Mucosa of stomach (tissue), 1 donor: ENCODE results near the gene TIAM2.

ENCODE experiments used
- H3K27me3 ChIP-seq: one replicate; pipeline ENCODE4 v1.7.0; 2013; ENCODE audit warnings: mild to moderate bottlenecking, low read length; ENCODE audit not compliant: control insufficient read depth, insufficient read depth
- H3K36me3 ChIP-seq: one replicate; pipeline ENCODE4 v1.7.0; 2013; ENCODE audit warnings: low read length; ENCODE audit not compliant: control insufficient read depth, insufficient read depth
- H3K4me1 ChIP-seq: one replicate; pipeline ENCODE4 v1.7.0; 2013; ENCODE audit warnings: mild to moderate bottlenecking, low read length; ENCODE audit not compliant: control insufficient read depth, insufficient read depth
- H3K4me3 ChIP-seq: one replicate; pipeline ENCODE4 v1.7.0; 2013; ENCODE audit warnings: low read length
- H3K9ac ChIP-seq: one replicate; pipeline ENCODE4 v1.7.0; 2013; ENCODE audit warnings: mild to moderate bottlenecking, low read length, moderate library complexity
- H3K9me3 ChIP-seq: one replicate; pipeline ENCODE4 v1.7.0; 2013; ENCODE audit warnings: mild to moderate bottlenecking, low read length, moderate library complexity; ENCODE audit not compliant: control insufficient read depth
- donor health status: Pancreatic carcinoma.

Gene TIAM2

DNA sequence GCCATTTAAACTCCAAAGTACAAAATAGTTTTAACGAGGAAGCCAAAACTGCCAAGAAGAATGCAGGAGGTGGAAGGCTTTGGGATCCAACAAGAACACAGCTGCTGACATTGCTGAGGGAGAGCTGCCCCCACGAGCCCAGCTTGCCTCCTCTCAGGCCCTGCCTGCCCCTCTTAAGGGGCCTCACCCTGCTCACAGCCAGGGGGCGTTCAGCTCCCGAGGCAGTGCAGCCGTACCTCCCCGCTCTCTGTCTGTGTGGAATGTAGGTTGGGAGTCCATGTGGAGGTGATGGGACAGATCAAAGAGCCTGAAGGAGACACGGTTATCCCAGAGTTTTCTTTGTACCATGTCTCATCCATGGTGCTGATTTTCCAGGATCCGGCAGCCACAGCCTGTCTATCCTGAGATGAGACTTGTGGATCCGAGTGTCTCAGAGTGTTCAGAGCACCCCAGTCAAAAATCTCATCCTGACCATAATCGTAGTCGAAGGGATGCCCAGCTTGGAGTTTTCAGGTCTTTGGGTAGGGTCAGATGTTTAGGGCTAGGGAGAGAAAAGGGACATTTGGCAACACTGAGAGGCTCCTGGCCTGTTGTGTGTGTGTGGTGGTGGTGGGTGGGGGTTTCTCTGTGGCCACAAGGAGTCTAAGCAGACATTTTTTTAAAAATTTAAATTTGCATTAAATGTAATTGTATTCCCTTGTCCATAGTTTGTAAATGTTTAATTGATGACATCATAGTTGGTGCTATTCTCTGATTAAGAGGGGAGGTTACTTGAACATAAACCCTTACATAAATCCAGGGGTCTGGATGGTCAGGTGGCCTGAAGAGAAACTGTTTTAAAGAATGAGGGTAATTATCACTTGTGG is 157.3 kb downstream of the TIAM2 start:
- Histone ChIP-seq H3K9ac (no peak overlapping the region), H3K4me1 (no peaks in the 10 kb centered on the region), H3K4me3 (no peak overlapping the region), H3K9me3 (no peaks in the 10 kb centered on the region), H3K36me3 (no peaks in the 10 kb centered on the region), H3K27me3 (no peaks in the 10 kb centered on the region)

DNA sequence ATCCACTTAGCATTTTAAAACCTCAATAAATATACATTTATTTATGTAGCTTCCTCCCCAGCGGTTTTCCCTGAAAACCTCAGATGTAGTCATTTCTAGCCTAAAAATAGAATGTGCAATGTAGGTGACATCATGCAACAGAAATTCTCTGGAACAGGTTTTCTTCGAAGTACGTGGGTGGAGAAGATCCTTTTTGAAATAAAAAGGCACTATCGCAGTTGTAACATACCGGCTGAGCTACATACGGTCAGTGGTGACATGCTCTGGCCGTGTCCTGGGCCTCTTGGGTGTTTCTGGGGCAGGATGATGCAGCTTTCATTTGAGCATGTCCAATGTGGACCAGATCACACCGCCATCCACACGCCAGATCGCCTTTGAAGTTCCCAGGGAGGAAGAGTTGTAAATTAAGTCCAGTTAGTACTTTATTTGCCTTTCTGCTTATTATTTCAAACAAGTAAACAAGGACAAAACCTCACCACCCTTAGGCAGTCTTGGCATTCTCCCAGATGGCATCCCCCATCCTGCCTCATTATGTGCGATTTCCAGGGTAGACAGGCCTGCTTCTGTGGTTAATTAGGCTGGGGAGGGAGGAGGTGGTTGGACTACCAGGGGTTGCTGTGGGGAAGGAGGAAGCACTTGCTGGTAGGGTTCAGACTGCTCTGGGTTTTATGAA is 159.2 kb downstream of the TIAM2 start:
- Histone ChIP-seq H3K27me3 (no peaks in the 10 kb centered on the region), H3K9ac (no peak overlapping the region), H3K9me3 (no peaks in the 10 kb centered on the region), H3K4me3 (no peak overlapping the region), H3K4me1 (no peaks in the 10 kb centered on the region), H3K36me3 (no peaks in the 10 kb centered on the region)

DNA sequence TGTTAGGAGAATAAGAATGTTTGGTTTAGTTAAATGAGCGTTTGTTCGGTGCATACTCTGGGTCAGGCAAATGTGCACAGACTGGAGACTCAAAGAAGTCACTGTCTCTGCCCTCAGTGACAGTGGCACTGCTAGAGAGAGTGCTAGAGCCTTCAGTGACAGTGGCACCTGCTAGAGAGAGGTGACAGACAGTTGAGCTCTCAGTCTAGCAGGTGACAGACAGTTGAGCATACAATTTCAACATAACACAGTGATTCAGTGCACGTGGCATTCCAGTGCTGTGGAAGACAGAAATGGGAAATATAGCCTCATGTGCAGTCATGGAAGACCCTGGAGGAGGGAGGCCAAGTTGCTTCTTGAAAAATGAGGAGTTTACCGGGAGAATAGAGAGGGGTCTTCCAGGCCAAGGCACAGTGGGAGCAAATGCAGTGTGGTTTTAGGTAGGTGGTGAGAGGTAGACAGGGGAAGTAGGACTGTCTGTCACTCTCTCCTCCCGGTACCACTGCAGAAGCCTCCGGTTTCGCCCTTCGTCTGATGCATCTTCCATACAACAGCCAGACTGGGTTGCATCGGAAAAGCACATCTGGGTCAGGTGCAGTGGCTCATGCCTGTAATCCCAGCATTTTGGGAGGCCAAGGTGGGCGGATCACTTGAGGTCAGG is 160.8 kb downstream of the TIAM2 start:
- H3K27me3 ChIP-seq: no peaks in the 10 kb centered on the region
- H3K4me1 ChIP-seq: no peaks in the 10 kb centered on the region
- no peaks in the 10 kb centered on the region for H3K9me3 ChIP-seq
- H3K4me3 ChIP-seq: no peak overlapping the region
- H3K9ac ChIP-seq: no peak overlapping the region
- no peaks in the 10 kb centered on the region for H3K36me3 ChIP-seq

DNA sequence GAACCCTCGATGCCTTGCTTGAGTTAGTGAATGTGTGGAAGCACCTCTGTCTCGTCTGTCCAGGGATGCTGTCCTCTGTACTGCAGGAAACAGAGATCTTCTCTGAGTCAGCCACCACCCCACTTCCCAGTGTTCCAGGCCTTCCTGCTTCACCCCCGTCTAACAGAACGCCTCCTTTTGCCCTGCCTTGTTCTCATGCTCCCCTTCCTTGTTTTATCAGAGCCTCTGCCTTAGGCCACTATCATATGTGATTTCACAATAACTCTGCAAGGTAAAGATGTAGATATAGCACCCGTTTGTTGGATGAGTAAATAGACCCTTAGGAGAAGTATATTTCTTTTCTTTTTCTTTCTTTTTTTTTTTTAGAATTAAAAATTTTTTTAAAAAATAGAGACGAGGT is 162.0 kb downstream of the TIAM2 start:
- Histone ChIP-seq H3K27me3 (no peaks in the 10 kb centered on the region), H3K9ac (no peak overlapping the region), H3K4me3 (no peak overlapping the region), H3K9me3 (no peaks in the 10 kb centered on the region), H3K36me3 (no peaks in the 10 kb centered on the region), H3K4me1 (no peaks in the 10 kb centered on the region)

DNA sequence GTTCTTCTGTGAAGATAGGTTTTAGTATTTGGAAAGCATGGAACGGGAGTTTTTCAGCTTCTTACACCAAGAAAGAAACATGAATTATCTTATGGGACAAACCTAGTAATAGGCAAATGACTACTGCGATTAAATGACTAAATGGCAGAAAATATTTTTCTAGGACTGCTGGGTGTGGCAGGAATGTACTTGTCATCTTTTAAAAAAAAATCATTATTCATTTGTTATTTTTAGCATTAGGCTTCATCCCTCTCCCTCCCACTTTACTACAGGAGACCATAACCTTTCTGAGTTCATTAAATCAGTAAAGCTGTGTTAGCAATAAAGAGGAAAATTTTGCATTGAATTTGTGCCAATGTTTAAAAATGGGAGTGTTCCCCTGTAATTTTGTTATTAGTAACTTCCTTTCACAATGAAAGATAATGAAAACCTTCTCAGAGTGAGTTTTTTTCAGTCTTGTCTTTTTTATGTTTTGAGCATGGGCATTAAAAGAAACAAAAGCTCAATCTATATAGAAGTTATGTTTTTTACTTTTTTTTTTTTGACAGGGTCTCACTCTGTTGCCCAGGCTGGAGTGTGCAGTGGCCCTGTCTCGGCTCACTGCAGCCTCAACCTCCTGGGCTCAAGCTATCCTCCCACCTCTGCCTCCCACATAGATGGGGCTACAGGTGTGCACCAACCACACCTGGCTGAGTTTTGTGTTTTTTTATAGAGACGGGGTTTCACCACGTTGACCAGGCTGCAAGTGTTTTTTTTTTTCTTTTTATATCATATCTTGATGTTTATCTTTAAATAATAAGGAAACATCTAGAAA is 163.1 kb downstream of the TIAM2 start:
- H3K4me1 ChIP-seq: no peaks in the 10 kb centered on the region
- no peaks in the 10 kb centered on the region for H3K36me3 ChIP-seq
- no peaks in the 10 kb centered on the region for H3K27me3 ChIP-seq
- no peak overlapping the region for H3K4me3 ChIP-seq
- H3K9ac ChIP-seq: no peak overlapping the region
- no peaks in the 10 kb centered on the region for H3K9me3 ChIP-seq

DNA sequence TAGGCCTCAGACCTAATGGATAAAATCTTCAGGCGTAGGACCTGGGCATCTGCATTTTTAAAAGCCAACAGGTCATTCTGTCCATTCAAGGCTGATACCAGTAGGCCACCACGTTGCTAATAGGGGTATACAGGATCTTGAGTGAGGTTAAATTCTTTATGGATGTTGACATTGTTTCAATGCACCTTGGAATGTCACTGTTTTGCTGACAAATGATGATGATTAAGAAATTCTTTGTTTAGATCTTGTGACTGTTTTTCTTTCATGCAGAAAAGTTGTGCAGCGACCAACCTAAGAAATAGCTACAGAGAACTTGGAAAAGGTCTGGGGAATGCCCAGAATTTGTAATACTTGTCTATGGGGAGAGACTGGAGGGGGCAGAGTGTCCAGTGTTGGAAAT is 167.6 kb downstream of the TIAM2 start:
- Histone ChIP-seq H3K9ac (no peak overlapping the region), H3K4me3 (no peak overlapping the region), H3K36me3 (no peaks in the 10 kb centered on the region), H3K9me3 (no peaks in the 10 kb centered on the region), H3K27me3 (no peaks in the 10 kb centered on the region), H3K4me1 (no peaks in the 10 kb centered on the region)

DNA sequence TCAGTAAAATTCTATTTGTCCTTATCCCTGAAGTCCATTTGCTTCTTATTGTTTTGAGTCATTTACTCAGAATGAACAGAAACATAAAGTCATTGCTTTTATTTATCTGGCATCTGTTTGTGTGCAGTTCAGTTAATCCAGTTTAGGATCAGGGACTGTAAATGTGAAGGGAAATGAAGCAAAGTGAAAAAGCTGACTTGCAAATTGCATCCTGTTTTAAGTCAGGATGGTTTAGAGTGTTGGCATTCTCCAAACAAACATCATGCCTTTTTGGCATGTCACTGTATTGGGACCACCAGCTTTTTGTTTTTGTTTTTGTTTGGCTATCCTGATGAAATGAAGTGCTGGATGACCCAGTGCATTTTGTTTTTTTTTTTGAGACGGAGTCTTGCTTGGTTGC is 168.5 kb downstream of the TIAM2 start:
- Histone ChIP-seq H3K27me3 (no peaks in the 10 kb centered on the region), H3K9me3 (no peaks in the 10 kb centered on the region), H3K36me3 (no peaks in the 10 kb centered on the region)

DNA sequence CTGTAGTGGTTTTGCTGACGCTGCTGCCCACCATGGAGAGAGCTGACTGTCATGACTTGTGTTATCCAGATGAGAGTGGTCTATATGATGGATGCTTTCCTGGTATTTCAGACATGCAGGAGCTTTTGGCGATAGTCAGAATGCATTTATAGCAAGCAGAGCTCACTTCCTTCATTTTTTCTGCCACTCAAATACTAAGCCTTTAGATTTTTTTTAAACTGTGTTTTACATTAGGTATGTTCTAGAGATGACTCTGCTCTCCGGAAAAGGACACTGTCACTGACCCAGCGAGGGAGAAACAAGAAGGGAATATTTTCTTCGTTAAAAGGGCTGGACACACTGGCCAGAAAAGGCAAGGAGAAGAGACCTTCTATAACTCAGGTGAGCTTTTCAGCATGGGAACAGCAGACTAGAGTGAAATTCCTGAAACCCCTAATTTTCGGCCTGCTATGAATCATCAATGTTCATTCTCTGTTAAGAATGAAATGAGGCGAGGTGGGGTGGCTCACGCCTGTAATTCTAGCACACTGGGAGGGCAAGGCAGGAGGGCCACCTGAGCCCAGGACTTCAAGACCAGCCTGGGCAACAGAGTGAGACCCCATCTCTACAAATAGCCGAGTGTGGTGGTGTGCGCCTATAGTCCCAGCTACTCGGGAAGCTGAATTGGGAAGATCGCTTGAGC is 170.1 kb downstream of the TIAM2 start:
- H3K27me3 ChIP-seq: no peaks in the 10 kb centered on the region

More for the DNA sequence above, 168.5 kb downstream of the TIAM2 start:
- no peaks in the 10 kb centered on the region for H3K4me1 ChIP-seq
- H3K9ac ChIP-seq: no peak overlapping the region
- H3K4me3 ChIP-seq: no peak overlapping the region

DNA sequence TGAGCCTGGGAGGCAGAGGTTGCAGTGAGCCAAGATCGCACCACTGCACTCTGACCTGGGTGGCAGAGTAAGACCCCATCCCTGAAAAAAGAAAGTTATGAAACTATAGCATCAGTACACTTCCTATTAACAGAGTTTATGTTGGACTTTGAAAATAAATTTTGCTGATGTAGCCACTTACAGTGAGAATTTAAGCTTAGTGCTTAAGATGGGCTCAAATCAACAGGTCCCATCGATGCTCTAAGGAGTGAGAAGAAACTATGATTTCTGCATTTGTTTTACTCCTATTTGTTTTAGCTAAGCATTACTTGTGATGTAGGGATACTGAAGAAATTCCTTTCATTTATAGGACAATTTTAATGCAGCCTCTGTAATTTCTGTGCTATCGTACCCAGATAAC is 175.4 kb downstream of the TIAM2 start:
- H3K9me3 ChIP-seq: no peaks in the 10 kb centered on the region

More for the DNA sequence above, 170.1 kb downstream of the TIAM2 start:
- H3K36me3 ChIP-seq: no peaks in the 10 kb centered on the region
- H3K4me1 ChIP-seq: no peaks in the 10 kb centered on the region
- no peaks in the 10 kb centered on the region for H3K9me3 ChIP-seq
- no peak overlapping the region for H3K9ac ChIP-seq
- H3K4me3 ChIP-seq: no peak overlapping the region

DNA sequence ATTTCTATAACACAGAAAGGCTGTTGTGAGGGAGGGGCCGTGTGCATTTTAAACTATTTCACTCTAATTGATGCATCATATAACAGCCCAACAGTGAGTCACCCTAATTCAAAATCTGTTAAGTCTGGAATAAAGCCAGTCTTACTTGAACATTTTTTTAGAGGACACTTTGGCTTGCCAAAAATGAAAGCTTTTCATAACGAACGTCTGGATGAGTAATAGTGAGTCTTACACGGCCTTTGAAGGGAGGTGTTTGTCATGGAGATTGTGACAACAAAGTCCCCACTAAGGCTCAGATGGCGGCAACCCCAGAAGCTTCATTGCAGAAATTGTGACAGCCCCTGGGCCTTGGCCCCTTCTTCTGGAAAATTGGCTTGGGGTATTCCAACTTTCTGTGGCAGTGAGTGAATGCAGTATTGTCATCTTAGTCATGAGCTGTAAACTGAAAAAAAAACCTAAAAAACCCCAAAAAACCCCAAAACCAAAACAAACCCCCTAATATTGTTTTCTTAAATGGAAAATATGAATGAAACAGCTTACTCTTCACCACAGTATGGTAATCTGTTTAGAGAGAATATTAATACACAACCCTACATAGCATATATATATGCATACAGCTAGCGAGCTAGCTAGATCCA is 176.1 kb downstream of the TIAM2 start:
- Histone ChIP-seq H3K4me1 (peaks cover 15% of the 10 kb centered on the region), H3K9me3 (no peaks in the 10 kb centered on the region), H3K9ac (no peak overlapping the region), H3K36me3 (no peaks in the 10 kb centered on the region), H3K27me3 (no peaks in the 10 kb centered on the region), H3K4me3 (no peak overlapping the region)

More for the DNA sequence above, 175.4 kb downstream of the TIAM2 start:
- H3K9ac ChIP-seq: no peak overlapping the region
- H3K36me3 ChIP-seq: no peaks in the 10 kb centered on the region
- no peaks in the 10 kb centered on the region for H3K27me3 ChIP-seq
- H3K4me1 ChIP-seq: peaks cover 15% of the 10 kb centered on the region
- H3K4me3 ChIP-seq: no peak overlapping the region
